Mucosa of rectum (tissue), 2 donors: ENCODE data around the gene BTBD2.
"Not testable (repeated sequence)": the region's sequence is repeated elsewhere in the genome, so short reads cannot be mapped to it uniquely, and the experiment has no call there.

Source experiments
- H3K27ac ChIP-seq, 2 donors: one replicate each; pipeline ENCODE4 v1.7.0; 2013; ENCODE audit warnings: inconsistent platforms in 2 of 2, low read depth in 2 of 2, low read length in 2 of 2
- H3K27me3 ChIP-seq, 2 donors: one replicate each; pipeline ENCODE4 v1.7.0; 2013; ENCODE audit warnings: low read length in 2 of 2; ENCODE audit not compliant: control insufficient read depth in 2 of 2, insufficient read depth in 2 of 2
- H3K36me3 ChIP-seq, 2 donors: one replicate each; pipeline ENCODE4 v1.7.0; 2013; ENCODE audit warnings: low read length in 2 of 2; ENCODE audit not compliant: control insufficient read depth in 2 of 2, insufficient read depth in 2 of 2
- H3K4me1 ChIP-seq, 2 donors: one replicate each; pipeline ENCODE4 v1.7.0; 2013; ENCODE audit warnings: low read length in 2 of 2, mild to moderate bottlenecking in 1 of 2; ENCODE audit not compliant: control insufficient read depth in 2 of 2, insufficient read depth in 2 of 2
- H3K4me3 ChIP-seq, 2 donors: one replicate each; pipeline ENCODE4 v1.7.0; 2013; ENCODE audit warnings: low read length in 2 of 2
- H3K9ac ChIP-seq, 2 donors: one replicate each; pipeline ENCODE4 v1.7.0; 2013; ENCODE audit warnings: low read length in 2 of 2, low read depth in 1 of 2, mild to moderate bottlenecking in 1 of 2
- H3K9me3 ChIP-seq, 2 donors: one replicate each; pipeline ENCODE4 v1.7.0; 2013; ENCODE audit warnings: low read length in 2 of 2; ENCODE audit not compliant: control insufficient read depth in 2 of 2
- donor health status: healthy.
- donor health status: Normal muscosa, but diverticular disease.

BTBD2 gene

GRCh38 chr19:2039089-2039958, 23.8 kb upstream of the BTBD2 start:
- H3K4me1 ChIP-seq = peaks cover 30 to 33% of the 10 kb centered on the region in 2 donors
- H3K27ac ChIP-seq = no peak overlapping the region
- H3K9ac ChIP-seq = no peak overlapping the region
- H3K36me3 ChIP-seq = peaks cover 40 to 46% of the 10 kb centered on the region in 2 donors
- H3K9me3 ChIP-seq = no peaks in the 10 kb centered on the region
- no peak overlapping the region for H3K4me3 ChIP-seq
- no peaks in the 10 kb centered on the region for H3K27me3 ChIP-seq

GRCh38 chr19:2038284-2039088, 23.0 kb upstream of the BTBD2 start:
- peaks cover 25 to 31% of the 10 kb centered on the region in 2 donors for H3K4me1 ChIP-seq
- no peaks in the 10 kb centered on the region for H3K27me3 ChIP-seq
- no peak overlapping the region for H3K9ac ChIP-seq
- no peak overlapping the region for H3K4me3 ChIP-seq
- no peaks in the 10 kb centered on the region for H3K9me3 ChIP-seq
- no peak overlapping the region for H3K27ac ChIP-seq
- H3K36me3 ChIP-seq = peaks cover 34 to 41% of the 10 kb centered on the region in 2 donors

GRCh38 chr19:2037651-2038255, 22.2 kb upstream of the BTBD2 start:
- Histone ChIP-seq H3K4me1 (peaks cover 19 to 29% of the 10 kb centered on the region in 2 donors), H3K36me3 (peaks cover 29 to 35% of the 10 kb centered on the region in 2 donors), H3K4me3 (no peak overlapping the region), H3K27me3 (no peaks in the 10 kb centered on the region), H3K9me3 (no peaks in the 10 kb centered on the region), H3K27ac (no peak overlapping the region), H3K9ac (no peak overlapping the region)

DNA sequence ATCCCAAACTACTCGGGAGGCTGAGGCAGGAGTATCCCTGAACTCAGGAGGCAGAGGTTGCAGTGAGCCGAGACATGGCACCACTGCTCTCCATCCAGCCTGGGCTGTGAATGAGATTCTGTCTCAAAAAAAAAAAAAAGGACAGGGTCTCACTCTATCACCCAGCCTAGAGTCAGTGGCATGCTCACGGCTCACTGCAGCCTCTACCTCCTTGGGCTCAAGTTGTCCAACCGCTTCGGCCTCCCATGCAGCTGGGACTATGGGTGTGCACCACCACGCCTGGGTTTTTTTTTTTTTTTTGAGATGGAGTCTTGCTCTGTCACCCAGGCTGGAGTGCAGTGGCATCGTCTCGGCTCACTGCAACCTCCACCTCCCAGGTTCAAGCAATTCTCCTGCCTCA, 20.9 kb upstream of the BTBD2 start:
- Histone ChIP-seq H3K4me1 (peaks cover 18 to 31% of the 10 kb centered on the region in 2 donors), H3K27ac (no peak overlapping the region), H3K9me3 (no peaks in the 10 kb centered on the region), H3K36me3 (peaks cover 26 to 30% of the 10 kb centered on the region in 2 donors), H3K4me3 (no peak overlapping the region), H3K9ac (no peak overlapping the region), H3K27me3 (no peaks in the 10 kb centered on the region)

GRCh38 chr19:2035590-2035991, 20.1 kb upstream of the BTBD2 start:
- Histone ChIP-seq H3K9me3 (no peaks in the 10 kb centered on the region), H3K9ac (no peak overlapping the region)

GRCh38 chr19:2034729-2035589, 19.4 kb upstream of the BTBD2 start:
- H3K27ac ChIP-seq = peak overlapping the region; percentile 56 to 77
- no peaks in the 10 kb centered on the region for H3K9me3 ChIP-seq
- peaks cover 11 to 16% of the 10 kb centered on the region in 2 donors for H3K36me3 ChIP-seq
- H3K27me3 ChIP-seq = no peaks in the 10 kb centered on the region
- H3K4me1 ChIP-seq = peaks cover 11 to 26% of the 10 kb centered on the region in 2 donors
- H3K9ac ChIP-seq = peak overlapping the region in 1 of 2 donors; percentile 44
- H3K4me3 ChIP-seq = peak overlapping the region; percentile 26 to 43

More at GRCh38 chr19:2035590-2035991, 20.1 kb upstream of the BTBD2 start:
- Histone ChIP-seq H3K4me3 (no peak overlapping the region), H3K4me1 (peaks cover 11 to 26% of the 10 kb centered on the region in 2 donors), H3K27me3 (no peaks in the 10 kb centered on the region), H3K36me3 (peaks cover 18 to 22% of the 10 kb centered on the region in 2 donors), H3K27ac (peak overlapping the region in 1 of 2 donors; percentile 77)

- H3K36me3 ChIP-seq = peaks cover 6 to 11% of the 10 kb centered on the region in 2 donors
- H3K4me3 ChIP-seq = peak overlapping the region; percentile 26 to 43
- H3K9ac ChIP-seq = peak overlapping the region in 1 of 2 donors; percentile 44
- H3K4me1 ChIP-seq = peaks cover 11 to 26% of the 10 kb centered on the region in 2 donors
- peak overlapping the region; percentile 56 to 77 for H3K27ac ChIP-seq
- not testable (repeated sequence) for H3K9me3 ChIP-seq, H3K27me3 ChIP-seq
Measured at GRCh38 chr19:2034253-2034652, 18.7 kb upstream of the BTBD2 start.

DNA sequence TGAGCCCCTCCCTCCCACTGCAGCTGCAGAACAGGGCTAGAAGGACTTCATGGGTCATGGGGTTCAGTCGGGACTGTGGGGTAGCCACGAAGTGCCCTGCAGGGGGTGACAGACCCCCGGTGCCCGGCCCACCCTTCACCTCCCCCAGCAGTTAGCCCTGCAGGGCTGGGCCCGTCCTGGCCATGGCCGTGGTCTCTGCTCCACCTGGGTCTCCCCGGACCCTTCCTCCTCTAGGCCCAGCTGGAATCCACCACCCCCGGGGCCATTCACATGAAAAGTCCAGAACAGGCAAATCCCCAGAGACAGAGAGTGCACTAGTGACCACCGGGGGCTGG, 18.3 kb upstream of the BTBD2 start:
- Histone ChIP-seq H3K9me3 (no peaks in the 10 kb centered on the region), H3K4me3 (no peak overlapping the region), H3K9ac (no peak overlapping the region), H3K27ac (peak overlapping the region in 1 of 2 donors; percentile 32), H3K4me1 (peaks cover 11 to 26% of the 10 kb centered on the region in 2 donors), H3K36me3 (peaks cover 6 to 7% of the 10 kb centered on the region in 2 donors), H3K27me3 (no peaks in the 10 kb centered on the region)

DNA sequence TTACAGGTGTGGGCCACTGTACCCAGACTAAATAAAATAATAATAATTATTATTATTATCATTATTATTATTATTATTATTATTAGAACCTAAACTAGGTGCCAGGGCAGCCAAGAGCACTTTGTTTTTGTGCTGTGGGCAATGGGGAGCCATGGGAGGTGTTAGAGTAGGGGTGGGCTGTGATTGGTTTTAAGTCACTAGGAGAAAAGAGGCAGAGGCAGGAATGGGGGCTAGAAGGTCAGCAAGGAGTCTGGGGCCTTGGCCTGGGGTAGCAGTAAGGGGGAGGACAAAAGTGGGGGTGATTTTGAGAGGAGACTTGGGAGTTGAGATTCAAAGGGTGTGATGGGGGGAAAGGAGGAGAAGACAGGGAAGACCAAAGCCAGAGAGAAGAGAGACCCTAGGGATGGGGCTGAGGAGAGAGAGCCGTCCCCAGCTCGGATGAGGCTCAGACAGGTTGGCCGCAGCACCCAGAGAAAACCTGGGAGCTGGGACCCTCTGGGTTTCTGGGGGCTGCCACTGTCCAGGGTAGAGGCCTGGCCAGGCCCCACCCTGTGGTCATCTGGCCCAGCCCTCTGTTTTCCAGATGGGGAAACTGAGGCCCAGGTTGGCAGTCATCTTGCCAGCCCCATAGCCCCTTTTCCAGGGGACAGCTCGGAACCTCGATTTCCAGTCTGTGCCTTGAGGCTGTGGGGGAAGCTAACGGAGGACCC, 17.8 kb upstream of the BTBD2 start:
- no peak overlapping the region for H3K4me3 ChIP-seq
- H3K27ac ChIP-seq = peak overlapping the region; percentile 32 to 99
- H3K27me3 ChIP-seq = no peaks in the 10 kb centered on the region
- H3K4me1 ChIP-seq = peaks cover 11 to 26% of the 10 kb centered on the region in 2 donors
- H3K36me3 ChIP-seq = peaks cover 1 to 2% of the 10 kb centered on the region in 2 donors
- H3K9me3 ChIP-seq = no peaks in the 10 kb centered on the region
- H3K9ac ChIP-seq = no peak overlapping the region
